HG02870 (cell line): ENCODE results near the gene THRB.

Experiments
- ATAC-seq: cut with Tn5 transposase; IDR thresholded peaks from one replicate; pipeline ENCODE4 v1.9.1; 2021; ENCODE audit warnings: mild to moderate bottlenecking, moderate library complexity; ENCODE audit not compliant: unreplicated experiment

Gene THRB

DNA sequence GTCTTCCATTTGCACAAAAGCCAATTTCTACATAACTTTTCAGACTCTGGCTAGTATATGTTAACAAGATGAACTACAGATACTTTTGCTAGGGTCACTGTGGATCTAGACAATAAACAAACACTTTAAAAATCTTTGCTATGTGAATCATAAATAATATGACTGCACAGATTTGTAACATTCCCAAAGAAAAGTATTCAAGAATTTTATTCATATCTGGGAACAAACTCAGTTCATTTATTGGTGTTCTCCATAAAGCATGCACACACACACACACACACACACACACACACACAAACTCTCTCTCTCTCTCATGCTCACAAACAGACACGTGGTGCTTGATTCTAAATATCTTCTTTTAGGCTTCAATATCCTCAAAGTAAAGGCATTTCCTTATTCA is 18.8 kb upstream of the THRB start:
- ATAC-seq: no peak

DNA sequence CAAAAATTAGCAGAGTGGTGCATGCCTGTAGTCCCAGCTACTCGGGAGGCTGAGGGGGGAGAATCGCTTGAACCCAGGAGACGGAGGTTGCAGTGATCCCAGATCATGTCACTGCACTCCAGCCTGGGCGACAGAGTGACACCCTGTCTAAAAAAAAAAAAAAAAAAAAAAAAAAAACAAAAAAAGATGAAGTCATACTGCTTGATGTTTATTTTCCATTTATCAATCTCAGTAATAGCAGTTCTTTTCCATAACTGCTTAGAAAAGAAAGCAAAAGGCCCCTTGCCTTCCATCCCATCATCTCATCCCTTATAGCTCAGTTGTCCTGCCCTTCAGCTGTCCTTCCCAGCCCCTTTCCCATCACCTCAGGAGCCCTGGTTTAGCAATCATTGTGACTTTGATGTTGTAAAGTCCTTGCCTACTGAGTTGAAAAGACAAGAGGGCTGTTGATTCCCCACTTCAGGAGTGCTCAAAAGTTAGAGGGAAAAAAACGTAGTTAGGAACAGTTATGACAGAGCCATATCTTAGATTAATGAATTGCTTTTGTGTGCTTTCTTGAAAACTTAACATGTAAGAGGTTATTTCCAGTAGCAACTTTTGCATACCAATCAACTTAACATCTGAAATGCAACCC is 18.0 kb upstream of the THRB start:
- no peak for ATAC-seq

DNA sequence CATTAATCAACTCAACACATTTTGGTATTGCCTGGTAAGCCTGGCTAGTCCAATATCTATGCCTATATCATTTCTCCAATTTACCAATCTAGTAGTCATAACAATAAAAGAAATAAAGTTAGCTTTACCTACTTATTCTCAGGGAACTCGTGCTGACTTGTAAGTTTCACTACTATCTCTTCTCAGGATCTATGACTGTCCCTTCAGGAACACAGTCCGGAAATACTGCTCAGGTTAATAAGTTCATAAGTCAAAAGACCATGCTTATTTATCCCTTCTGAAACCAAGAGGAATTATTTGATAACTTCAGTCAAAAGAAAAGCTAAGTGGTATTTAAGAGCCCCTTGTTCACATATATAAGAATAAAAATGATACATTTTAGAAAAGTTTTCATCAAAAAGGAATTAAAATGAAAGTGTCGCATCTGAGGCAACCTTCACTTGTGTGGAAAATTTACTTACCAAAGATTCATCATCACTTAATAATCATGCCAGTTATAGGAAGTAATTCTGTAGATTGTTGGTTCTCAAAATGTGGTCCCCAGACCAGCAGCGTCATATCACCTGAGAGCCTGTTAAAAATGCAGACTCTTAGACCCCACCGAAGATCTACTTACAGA is 15.5 kb upstream of the THRB start:
- ATAC-seq: no peak

DNA sequence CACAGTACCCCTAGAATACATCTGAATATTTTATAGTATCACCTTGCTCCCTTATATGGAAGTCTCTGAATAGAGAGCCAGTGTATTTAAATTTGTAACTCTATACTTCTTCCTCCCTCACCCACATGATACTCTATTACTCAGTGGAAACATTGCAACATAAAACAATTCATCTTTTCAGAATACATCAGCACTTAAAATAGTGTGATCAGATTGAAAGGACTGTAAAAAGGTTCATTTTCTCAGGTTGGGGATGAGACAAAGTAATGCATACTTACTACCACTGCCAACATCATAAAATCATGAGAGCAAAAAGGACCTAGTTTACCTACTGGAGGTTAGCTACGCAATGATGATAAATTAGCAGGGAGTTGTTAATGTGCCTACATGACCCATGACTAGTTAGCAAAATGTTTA is 13.8 kb upstream of the THRB start:
- no peak for ATAC-seq

DNA sequence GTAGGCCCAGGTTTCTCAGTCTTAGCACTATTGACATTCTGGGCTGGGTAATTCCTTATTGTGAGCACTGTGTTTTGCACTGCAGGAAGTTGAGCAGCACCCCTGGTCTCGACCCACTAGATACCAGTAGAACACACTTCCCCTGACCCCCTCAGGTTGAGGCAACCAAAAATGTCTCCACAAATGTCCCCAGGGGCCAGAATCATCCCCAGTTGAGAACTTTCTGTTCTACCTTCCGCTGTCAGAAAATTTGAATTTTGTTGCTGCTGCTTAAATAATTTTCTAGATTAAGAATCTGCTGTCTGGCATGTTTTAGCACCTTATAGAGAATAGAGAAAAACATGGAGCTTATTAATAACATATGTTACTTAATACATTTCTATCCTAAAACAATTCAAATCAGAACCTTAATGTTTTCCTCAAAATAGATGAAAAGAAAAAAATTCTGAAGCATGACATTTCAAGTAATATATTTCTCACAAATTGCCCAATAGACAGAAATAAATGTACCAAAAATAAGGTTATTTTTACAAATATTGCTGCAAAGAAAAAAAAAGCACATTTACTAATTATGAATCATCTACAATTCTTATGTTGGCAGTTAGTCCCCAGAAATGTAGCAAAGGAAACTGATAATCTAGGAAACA is 13.2 kb upstream of the THRB start:
- no peak for ATAC-seq

DNA sequence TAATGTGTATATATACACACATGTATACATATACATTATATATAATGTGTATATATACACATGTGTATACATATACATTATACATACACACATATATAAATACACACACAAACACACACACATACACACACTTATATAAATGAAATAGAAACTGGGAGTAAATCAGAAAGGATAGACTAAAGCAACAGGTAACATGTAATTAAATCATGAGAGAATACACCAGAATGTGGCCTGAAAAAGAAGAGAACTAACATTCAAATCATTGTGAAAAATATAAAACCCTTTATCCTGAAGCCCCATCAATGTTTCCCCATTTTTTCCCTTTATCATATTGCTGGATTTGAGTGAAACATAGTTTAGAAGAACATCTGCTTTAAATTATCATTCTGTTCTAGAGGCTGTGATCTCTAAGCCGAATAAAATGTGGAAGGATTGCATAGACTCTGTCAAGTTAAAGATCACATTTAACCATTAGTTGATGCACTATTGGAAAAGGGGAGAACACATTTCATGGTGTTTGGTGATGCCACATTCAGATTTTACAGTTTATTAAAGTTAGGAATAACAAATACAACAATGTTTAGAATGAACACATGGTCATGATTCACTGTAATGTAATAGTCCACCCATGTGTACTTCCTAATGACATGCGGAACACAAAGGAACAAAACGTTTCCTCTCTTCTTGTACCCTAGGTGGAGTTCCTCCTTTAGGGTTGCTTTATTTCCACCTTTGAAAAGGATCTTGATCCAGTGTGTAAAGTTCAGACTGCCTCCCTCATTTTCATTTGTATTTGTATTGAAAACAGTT is 12.5 kb upstream of the THRB start:
- ATAC-seq: no peak

DNA sequence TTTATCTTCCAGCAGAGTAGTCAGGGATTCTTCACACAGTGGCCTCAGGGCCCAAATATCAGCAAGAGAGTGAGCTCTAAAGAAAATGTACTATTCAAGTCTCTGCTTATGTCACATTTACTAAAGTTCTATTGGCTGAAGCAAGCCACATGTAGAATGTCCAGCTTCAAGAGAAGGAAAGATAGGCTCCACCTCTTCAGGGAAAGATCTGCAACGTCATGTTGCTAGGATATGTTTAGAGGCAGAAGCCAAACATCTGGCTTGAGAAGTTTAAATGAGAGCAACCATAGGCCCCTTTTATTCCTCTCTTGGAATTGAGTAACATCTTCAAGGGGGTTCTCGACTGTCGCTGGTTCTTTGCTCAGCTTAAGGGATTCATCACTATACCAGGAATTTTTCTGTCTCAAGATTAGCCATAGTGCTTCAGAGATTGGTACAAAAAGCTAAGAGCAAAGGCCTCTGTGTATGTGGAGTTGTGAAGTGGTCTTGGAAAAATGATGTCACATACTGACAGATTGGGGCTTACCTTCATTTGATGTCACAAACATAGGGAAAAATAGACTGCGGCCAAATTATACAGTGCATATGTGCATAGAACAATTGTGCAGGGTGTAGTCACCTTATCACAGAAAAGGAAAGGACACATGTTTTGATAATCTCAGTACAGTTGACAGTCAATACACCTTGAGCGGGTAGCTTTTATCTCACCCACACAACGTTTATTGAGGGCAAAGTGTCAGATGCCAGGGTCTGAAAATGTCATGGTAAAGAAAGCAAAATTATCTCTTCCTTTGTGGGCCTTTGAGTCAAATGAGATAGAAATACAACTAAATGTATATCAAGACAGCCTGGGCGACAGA is 11.3 kb upstream of the THRB start:
- ATAC-seq: no peak

DNA sequence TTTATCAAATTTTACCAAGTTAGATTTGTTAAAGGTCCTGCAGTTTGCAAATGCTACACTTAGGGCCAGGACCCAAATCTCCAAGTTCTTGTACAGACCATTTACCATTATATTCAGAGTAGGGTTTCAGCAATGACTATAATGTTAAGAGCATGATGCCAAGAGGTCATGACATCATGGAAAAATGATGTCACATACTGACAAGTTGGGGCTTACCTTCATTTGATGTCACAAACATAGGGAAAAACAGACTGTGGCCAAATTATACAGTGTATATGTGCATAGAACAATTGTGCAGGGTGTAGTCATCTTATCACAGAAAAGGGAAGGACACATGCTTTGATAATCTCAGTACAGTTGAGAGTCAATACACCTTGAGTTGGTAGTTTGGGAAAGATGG is 10.1 kb upstream of the THRB start:
- ATAC-seq: no peak

DNA sequence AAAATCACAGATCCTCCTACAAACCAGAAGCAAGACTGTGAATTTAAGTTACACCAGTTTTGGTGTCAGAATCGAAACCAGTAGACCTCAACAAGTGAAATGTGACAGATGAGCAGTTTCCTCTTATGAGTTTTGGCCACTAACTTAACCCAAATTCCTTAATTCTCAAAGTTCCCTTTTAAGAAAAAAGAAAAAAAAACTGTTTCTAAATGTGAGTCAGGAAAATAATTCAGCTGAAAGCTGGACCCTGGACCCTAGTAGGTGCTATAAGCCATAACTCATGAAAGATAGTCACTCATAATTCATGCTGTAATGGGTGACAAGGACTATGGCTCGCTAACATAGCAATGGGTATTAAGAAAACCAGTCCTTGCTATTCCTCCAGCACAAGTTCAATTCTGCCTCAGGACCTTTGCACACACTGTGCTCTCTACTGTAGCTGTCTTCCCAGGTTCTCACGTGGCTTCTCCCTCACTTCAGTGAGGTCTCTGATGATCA is 9.0 kb upstream of the THRB start:
- peak; percentile 98 for ATAC-seq

DNA sequence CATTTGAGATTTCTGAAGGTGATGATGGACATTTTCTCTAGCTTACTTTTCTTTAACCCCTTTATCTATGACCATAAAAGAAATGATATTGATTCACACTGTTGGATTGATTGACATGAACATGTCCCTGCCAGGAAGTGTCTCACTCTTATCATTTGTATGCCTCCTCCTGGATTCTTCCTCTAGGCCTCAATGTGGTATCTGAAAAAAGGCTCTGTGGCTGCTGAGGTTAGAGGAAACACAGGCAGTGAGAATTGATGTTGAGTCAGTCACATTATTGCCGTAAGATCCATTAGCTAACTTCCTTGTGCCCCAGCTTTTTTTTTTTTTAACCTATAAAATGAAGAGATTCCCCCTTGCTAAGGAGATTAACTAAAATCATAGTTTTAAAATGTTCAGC is 8.0 kb upstream of the THRB start:
- no peak for ATAC-seq

DNA sequence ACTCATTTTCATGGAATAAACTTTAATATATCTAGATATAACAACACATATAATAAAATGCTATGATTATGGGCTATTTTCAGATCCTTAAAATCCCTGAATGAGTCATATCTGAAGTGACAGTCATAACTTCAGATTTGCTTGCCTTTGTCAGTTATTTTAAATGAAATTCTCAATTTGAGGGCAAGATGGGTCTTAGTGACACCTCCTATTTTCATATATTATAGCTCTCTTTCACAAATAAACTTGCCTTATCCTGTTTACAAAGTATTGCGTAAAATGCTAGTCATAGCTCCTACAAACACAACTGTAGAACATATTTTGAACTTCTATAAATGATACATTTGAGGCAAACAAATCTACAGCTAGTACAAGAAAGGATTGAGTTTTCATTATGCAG is 6.2 kb upstream of the THRB start:
- ATAC-seq: no peak

DNA sequence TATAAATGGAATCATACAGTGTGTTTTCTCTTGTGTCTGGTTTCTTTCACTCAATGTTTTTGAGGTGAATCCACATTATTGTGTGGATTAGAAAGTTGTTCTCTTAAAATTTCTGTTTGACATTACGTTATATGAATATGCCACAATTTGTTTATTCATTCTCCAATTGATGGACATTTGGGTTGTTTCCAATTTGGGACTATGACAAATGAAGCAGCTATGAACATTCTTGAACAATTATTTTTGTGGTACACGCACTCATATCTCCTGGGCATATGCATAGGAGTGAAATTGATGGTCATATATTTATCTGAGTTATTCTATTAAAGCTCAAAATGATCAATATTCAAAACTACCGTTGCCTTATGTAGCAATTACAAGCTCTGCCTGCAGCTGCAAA is 5.3 kb upstream of the THRB start:
- no peak for ATAC-seq

DNA sequence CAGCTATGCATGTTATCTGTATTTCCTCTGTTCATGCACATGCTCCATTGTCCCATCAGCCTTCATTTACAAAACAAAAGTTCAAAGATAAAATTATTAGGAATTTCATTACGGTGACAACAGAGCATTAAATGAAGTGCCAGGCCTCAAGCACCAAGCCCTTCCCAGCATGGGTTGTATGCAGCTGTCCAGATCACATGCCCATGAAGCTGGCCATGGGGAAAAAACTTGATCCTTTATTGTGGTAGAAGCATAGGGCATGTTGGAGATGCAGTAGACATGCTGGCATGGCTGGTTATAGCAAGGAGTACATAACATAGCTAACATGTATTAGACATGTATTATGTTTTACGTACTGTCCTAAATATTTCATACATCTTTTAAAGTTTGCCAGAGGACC is 4.1 kb upstream of the THRB start:
- ATAC-seq: no peak

DNA sequence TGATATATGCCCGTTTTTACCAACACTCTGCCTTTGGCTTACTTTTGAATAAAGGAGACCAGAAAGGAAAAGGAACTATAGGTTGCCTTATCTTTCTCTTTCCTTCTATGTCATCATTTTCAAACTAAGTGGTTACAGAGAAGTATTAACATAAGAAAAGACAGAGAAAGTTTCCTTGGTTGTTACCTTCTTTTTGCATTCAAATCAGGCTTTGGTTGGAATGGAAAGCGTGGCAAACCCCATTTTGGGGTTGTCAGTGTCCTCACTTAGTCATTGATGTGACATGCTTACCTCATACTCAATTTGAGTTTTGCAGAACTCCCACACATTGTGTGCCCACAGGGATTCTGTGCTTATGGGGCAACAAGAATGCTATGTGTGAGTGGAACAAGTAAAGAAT is 3.7 kb upstream of the THRB start:
- no peak for ATAC-seq

DNA sequence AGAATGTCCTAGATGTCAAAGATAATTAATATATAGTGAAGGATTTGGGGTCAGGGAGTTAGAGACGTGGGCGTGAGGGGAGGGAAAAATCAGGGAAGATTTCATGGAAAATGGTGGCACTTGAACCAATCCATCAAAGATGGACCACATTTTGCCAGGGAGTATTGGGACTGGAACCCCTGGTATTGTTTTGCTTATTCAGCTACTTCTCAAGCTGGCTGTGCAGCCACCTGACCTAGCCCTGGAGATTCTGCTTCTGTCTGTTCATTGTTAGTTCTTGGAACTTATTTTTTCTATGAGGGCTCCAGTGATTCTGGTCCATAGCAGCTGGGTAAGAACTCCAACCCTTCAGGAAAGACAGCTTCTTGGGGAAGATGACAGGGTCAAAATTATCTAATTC is 3.3 kb upstream of the THRB start:
- ATAC-seq: no peak

DNA sequence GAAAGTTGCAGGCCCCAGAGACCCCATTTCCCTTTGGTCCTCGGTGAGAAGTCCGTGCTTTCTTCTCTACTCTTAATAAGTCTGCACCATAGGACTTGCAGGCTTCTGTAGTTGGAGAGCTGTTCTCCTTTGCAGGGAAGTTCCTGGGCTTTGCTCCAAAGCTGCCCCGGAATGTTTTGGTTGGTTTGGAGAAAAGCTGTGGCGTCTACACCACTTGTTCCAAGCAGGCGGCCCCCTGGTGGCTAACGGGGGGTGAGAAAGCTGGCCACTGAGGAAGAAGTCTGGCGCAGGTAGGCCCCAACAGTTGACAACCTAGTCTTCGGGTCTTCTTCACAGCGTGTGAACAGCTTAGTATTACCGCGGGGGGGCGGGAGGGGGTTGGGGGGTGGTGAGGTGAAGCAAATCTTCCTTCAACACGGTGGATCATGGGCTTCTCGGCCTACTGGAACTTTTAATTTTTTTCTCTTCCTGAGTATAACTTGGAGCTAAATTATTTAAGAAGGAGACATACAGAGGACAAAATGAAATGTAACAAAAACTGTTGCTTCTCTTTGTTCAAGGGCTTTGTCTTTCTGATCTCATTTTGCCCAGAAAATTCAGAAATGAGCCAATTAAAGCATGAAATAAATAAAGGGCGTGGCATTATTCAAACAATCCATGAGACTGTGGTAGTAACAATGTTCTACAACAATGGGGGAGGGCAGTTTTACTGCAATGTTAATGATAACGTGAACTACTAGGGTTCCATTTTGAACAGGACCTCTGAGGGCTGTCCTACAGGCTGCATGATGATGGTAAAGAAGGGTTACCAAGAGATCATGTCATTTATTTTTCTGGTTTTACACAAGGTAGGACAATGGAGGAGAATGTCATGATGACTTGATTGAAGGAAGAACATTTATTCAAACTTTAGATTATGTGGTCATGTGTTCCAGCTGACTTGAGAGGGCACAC is 2.2 kb upstream of the THRB start:
- no peak for ATAC-seq

DNA sequence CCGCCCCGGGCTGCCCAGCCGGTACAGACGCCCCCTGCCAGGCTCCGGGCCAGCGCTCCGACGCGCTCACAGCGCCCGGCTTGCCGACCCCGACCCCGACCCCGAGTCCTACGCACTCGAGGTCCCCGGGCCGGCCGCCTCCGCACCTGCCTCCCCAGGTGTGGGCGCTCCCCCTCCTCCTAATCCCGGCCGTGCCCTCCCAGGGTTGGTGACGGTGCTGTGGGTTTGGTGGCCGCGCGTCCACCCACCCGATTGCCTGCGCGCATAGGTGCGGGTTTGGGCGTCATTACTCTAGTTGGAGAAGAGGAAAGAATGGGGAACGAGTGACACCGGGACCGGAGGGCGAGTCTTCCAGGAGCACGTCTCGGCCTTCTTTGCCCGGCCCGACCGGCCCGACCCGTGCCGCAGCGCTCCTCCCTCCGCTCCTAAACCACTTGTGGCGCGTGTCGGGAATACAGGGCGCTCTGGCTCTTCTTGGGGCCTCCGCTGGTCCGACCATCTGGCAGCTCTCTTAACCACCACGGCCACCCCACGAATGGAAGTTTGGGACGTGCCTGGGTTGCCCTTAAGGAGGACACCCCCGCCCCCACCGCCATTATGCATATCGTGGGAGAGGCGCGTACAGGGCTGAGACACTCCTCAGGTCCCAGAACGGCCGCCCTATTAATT is 810 bp upstream of the THRB start:
- no peak for ATAC-seq

DNA sequence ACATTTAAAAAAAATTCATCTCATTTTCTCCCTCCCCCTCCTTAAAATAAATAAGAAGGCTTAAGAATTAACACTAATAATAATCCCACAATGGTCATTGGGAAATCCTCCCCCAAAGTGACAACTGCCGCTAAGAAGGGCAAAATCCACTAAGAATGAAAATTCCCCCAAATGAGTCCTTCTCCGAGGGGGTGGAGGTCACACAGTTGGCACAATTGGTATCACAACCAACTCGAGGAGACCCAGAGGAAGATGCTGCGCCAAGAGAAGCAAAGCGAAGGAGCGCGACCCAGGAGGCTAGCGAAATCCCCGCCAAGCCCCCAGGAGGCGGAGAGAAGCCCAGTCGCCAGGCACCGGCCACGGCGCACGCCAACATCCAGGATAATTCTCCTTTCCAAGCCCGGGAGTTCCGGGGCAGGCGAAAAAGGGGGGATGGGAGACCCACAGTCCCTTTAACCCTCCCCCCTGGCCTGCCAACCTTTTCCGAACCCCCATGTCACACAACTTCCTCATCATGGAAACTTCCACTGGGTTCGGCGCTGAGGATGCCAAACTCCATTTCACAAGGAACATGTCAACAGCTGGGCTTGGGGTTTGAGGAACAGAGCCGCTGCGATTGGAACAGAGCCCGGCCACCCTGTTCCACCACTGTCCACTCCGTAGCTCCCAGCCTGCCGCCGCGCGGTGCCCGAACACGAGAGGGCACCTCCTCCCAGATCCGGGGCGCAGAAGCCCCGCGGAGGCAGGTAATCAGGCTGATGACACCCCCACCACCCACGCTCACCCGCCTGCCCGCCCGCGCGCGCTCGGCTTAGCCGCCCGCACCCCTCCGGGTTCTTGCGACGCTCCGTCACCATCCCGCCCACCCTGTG is 668 bp downstream of the THRB start:
- ATAC-seq: no peak
